Stimulated activated CD4-positive, alpha-beta T cell treated with anti-CD3 and anti-CD28 coated beads, Interleukin-15, amount 100 ng/mL, for 24 hours (primary cell): ENCODE measurements around the gene RAPGEF2.

Source experiments
- DNase-seq: peaks from one replicate; pipeline ENCODE4 v3.0.0-alpha.2; 2020

Gene RAPGEF2

GRCh38 chr4:159337041-159337440, 234.2 kb downstream of the RAPGEF2 start:
- no peak for DNase-seq

- DNase-seq: no peak
These were observed 238.6 kb downstream of the RAPGEF2 start for GRCh38 chr4:159341522-159341921.

GRCh38 chr4:159342374-159342773, 239.5 kb downstream of the RAPGEF2 start:
- DNase-seq: no peak

GRCh38 chr4:159343116-159343515, 240.2 kb downstream of the RAPGEF2 start:
- DNase-seq: no peak

GRCh38 chr4:159344877-159345276, 242.0 kb downstream of the RAPGEF2 start:
- no peak for DNase-seq

GRCh38 chr4:159346681-159347080, 243.8 kb downstream of the RAPGEF2 start:
- DNase-seq: no peak

GRCh38 chr4:159347813-159348212, 244.9 kb downstream of the RAPGEF2 start:
- DNase-seq: no peak

- no peak for DNase-seq
These were observed 246.5 kb downstream of the RAPGEF2 start for GRCh38 chr4:159349332-159349731.

- no peak for DNase-seq
These were observed 249.7 kb downstream of the RAPGEF2 start for GRCh38 chr4:159352609-159353008.

GRCh38 chr4:159353422-159354116, 250.7 kb downstream of the RAPGEF2 start:
- no peak for DNase-seq

GRCh38 chr4:159355466-159355865, 252.6 kb downstream of the RAPGEF2 start:
- no peak for DNase-seq

- DNase-seq: no peak
These were observed 254.5 kb downstream of the RAPGEF2 start for GRCh38 chr4:159357350-159357749.

- no peak for DNase-seq
These were observed 255.3 kb downstream of the RAPGEF2 start for GRCh38 chr4:159358226-159358625.

GRCh38 chr4:159360549-159360948, 257.7 kb downstream of the RAPGEF2 start:
- no peak for DNase-seq

- no peak for DNase-seq
These were observed 260.5 kb downstream of the RAPGEF2 start for GRCh38 chr4:159363361-159363760.

GRCh38 chr4:159366966-159367780, 264.3 kb downstream of the RAPGEF2 start:
- DNase-seq: no peak

- no peak for DNase-seq
These were observed 264.9 kb downstream of the RAPGEF2 start for GRCh38 chr4:159367781-159368080.

GRCh38 chr4:159368320-159368719, 265.4 kb downstream of the RAPGEF2 start:
- DNase-seq: no peak

GRCh38 chr4:159369256-159369655, 266.4 kb downstream of the RAPGEF2 start:
- no peak for DNase-seq

GRCh38 chr4:159370286-159370685, 267.4 kb downstream of the RAPGEF2 start:
- DNase-seq: no peak

GRCh38 chr4:159374749-159375530, 272.1 kb downstream of the RAPGEF2 start:
- no peak for DNase-seq

GRCh38 chr4:159376289-159376688, 273.4 kb downstream of the RAPGEF2 start:
- DNase-seq: no peak

GRCh38 chr4:159378056-159378616, 275.3 kb downstream of the RAPGEF2 start:
- no peak for DNase-seq
